ENCODE measurements around the gene ADAMTS12.

DNA sequence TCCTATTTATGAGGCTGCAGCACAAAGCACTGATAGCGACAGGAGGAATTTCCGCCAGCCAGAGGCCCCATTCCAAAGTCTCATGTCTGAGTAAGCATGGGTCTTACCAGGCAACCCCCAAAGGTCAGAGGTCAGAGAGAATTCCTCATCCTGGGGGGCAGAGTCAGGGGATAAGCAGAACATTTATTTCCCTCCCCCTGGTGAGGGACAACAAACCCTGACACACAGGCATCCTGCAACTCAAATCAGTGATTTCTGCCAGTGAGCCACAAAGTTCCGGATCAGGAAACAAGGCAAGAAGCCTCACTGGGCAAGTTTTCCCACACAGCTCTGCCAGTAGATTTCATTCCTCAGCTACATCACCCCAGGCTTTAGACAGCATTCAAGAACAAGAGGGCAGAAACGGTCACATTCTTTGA lies 37.0 kb downstream of the ADAMTS12 start:
- TF ChIP-seq, protein P1, sequence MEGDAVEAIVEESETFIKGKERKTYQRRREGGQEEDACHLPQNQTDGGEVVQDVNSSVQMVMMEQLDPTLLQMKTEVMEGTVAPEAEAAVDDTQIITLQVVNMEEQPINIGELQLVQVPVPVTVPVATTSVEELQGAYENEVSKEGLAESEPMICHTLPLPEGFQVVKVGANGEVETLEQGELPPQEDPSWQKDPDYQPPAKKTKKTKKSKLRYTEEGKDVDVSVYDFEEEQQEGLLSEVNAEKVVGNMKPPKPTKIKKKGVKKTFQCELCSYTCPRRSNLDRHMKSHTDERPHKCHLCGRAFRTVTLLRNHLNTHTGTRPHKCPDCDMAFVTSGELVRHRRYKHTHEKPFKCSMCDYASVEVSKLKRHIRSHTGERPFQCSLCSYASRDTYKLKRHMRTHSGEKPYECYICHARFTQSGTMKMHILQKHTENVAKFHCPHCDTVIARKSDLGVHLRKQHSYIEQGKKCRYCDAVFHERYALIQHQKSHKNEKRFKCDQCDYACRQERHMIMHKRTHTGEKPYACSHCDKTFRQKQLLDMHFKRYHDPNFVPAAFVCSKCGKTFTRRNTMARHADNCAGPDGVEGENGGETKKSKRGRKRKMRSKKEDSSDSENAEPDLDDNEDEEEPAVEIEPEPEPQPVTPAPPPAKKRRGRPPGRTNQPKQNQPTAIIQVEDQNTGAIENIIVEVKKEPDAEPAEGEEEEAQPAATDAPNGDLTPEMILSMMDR (IDR thresholded peaks at IDR 0.05), result no peak
- TF ChIP-seq POLR2A (IDR thresholded peaks at IDR 0.05), result no peak

Measured in transverse colon (tissue), 3 donors.